ACC112 (cell line): ENCODE data around the gene SERGEF.
A peak's percentile ranks its signal among the peaks of the same experiment; 100 is the strongest.
"Not testable (repeated sequence)": the region's sequence is repeated elsewhere in the genome, so short reads cannot be mapped to it uniquely, and the experiment has no call there.

ENCODE experiments used
- H2AFZ ChIP-seq: fragments of 200-600 bp; sonication (generic); one replicate; pipeline ENCODE4 v1.6.0; 2017; ENCODE audit warnings: antibody characterized with exemption, low read length; ENCODE audit not compliant: unreplicated experiment
- H3K27ac ChIP-seq: fragments of 200-600 bp; sonication (generic); 2 replicates; pipeline ENCODE4 v1.5.1; 2014; ENCODE audit warnings: low read depth, mild to moderate bottlenecking, antibody characterized with exemption, low read length, moderate library complexity
- H3K27me3 ChIP-seq: fragments of 200-600 bp; sonication (generic); 2 replicates; pipeline ENCODE4 v1.6.1; 2014; ENCODE audit warnings: mild to moderate bottlenecking, antibody characterized with exemption, low read length, moderate library complexity, mixed read lengths; ENCODE audit not compliant: insufficient read depth
- H3K36me3 ChIP-seq: fragments of 200-600 bp; sonication (generic); 2 replicates; pipeline ENCODE4 v1.6.1; 2016; ENCODE audit warnings: mild to moderate bottlenecking, antibody characterized with exemption, low read length, moderate library complexity, mixed read lengths; ENCODE audit not compliant: insufficient read depth
- H3K4me1 ChIP-seq: fragments of 200-600 bp; sonication (generic); one replicate; pipeline ENCODE4 v1.6.1; 2016; ENCODE audit warnings: low read length, mixed read lengths; ENCODE audit not compliant: insufficient read depth, unreplicated experiment, control insufficient read depth
- H3K4me3 ChIP-seq: fragments of 200-600 bp; sonication (generic); 2 replicates; pipeline ENCODE4 v1.5.1; 2014; ENCODE audit warnings: mild to moderate bottlenecking, low read depth, low read length
- H3K79me2 ChIP-seq: fragments of 200-600 bp; sonication (generic); one replicate; pipeline ENCODE4 v1.6.0; 2016; ENCODE audit warnings: low read length; ENCODE audit not compliant: control insufficient read depth, unreplicated experiment, insufficient read depth

Gene SERGEF

GRCh38 chr11:18000128-18000527 lies 12.7 kb downstream of the SERGEF start:
- H3K27me3 ChIP-seq, H3K79me2 ChIP-seq, H3K36me3 ChIP-seq, H2AFZ ChIP-seq, H3K4me1 ChIP-seq, H3K27ac ChIP-seq, H3K4me3 ChIP-seq: not testable (repeated sequence)

DNA sequence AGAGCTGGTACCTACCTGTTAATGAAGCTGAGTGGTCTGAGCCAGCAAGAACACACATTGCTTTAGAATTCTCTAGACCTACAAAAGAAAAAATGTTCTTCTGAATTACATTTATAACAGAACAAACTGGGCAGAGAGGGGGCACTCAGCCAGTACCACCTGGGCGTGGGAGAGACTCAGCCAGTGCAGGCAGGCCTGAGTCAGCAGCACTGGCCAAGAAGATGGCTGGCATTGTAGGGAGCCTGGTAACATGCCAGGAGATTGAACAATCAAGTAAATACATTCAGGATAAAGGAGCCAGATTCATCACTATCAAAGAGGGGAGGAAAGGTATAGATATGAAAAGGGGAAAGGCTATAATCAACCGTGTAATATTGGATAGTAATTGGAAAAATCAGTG lies 19.9 kb downstream of the SERGEF start:
- H3K36me3 ChIP-seq: no peaks in the 10 kb centered on the region
- no peaks in the 10 kb centered on the region for H3K27me3 ChIP-seq
- no peaks in the 10 kb centered on the region for H3K79me2 ChIP-seq
- no peak overlapping the region for H3K4me3 ChIP-seq
- no peak overlapping the region for H2AFZ ChIP-seq
- H3K4me1 ChIP-seq: no peaks in the 10 kb centered on the region
- H3K27ac ChIP-seq: no peak overlapping the region

DNA sequence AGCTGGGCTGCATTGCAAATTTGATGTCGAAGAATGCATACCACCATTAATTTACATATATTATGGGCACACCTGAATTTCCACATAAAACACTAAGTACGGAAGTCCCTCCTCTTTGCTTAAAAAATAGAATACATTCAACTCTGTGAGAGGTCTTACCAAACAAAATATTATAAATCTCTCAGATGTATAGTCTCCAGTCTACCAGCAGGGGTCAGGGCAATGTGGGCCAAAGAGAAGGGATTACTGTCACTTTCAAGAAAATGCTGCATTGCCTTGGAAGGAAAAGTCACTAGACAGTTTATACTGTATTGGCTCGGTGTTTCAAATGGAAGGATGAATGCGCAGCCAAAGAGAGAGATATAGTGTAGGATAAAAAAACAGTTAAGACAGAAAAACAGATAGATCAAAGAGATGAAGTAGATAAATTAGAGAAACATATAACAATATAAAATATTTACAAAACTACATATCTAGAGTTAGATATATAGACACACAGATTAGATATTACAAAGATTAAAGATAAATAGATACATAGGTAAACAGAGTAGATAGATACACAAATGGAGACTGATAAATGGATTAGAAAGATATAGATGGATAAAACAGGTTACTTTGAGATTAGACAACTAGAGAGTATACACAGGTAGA lies 20.9 kb downstream of the SERGEF start:
- H3K27me3 ChIP-seq: no peaks in the 10 kb centered on the region
- no peak overlapping the region for H3K4me3 ChIP-seq
- H2AFZ ChIP-seq: no peak overlapping the region
- H3K36me3 ChIP-seq: peaks cover 7% of the 10 kb centered on the region
- peaks cover under 1% of the 10 kb centered on the region for H3K4me1 ChIP-seq
- H3K79me2 ChIP-seq: no peaks in the 10 kb centered on the region
- no peak overlapping the region for H3K27ac ChIP-seq

DNA sequence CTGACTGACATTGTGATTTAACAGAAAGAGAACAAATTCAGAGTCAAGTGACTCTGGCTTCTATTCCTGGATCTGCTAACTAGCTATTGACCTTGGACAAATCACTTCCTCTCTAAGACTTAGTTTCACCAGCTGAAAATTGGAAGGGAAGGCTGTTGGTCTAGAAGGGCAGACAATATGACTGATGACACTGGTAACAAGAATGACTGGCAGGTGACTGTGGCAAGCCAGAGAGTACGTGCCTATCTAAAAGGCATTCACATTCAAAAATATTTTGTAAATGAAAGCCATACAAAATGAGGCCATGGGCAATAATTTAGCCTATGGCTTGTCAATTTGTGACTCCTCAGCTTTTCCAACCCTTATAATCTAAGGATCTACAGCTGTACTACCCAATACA lies 23.5 kb downstream of the SERGEF start:
- Histone ChIP-seq H3K27me3 (no peaks in the 10 kb centered on the region), H3K4me3 (no peak overlapping the region), H3K4me1 (peaks cover 18% of the 10 kb centered on the region), H3K79me2 (no peaks in the 10 kb centered on the region), H2AFZ (no peak overlapping the region), H3K27ac (no peak overlapping the region), H3K36me3 (peaks cover 9% of the 10 kb centered on the region)

GRCh38 chr11:17988465-17988864 lies 24.4 kb downstream of the SERGEF start:
- H3K4me3 ChIP-seq: no peak overlapping the region
- H3K36me3 ChIP-seq: peaks cover 9% of the 10 kb centered on the region
- H2AFZ ChIP-seq: no peak overlapping the region
- no peaks in the 10 kb centered on the region for H3K79me2 ChIP-seq
- peaks cover 18% of the 10 kb centered on the region for H3K4me1 ChIP-seq
- H3K27ac ChIP-seq: no peak overlapping the region
- H3K27me3 ChIP-seq: no peaks in the 10 kb centered on the region

DNA sequence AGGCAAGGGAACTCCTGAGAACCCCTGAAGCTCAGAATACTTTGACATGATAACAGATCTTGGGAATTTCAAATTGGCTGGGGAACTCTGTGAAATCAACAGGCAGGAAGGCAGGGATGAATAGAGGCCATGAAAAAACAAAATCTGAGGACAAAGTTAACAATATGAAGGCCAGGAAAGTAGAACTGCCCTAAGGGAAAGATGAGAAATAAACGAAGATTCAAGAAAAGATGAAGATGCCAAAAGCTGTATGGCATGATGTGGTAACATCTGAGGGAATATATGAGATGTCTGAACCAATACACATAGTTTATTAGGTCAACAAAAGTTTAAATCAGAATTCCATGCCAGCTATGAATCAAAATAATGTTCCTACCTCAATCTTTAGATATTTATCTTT lies 25.0 kb downstream of the SERGEF start:
- Histone ChIP-seq H3K4me1 (peaks cover 18% of the 10 kb centered on the region), H3K4me3 (no peak overlapping the region), H2AFZ (no peak overlapping the region), H3K36me3 (peaks cover 9% of the 10 kb centered on the region), H3K27me3 (no peaks in the 10 kb centered on the region), H3K79me2 (no peaks in the 10 kb centered on the region), H3K27ac (no peak overlapping the region)

DNA sequence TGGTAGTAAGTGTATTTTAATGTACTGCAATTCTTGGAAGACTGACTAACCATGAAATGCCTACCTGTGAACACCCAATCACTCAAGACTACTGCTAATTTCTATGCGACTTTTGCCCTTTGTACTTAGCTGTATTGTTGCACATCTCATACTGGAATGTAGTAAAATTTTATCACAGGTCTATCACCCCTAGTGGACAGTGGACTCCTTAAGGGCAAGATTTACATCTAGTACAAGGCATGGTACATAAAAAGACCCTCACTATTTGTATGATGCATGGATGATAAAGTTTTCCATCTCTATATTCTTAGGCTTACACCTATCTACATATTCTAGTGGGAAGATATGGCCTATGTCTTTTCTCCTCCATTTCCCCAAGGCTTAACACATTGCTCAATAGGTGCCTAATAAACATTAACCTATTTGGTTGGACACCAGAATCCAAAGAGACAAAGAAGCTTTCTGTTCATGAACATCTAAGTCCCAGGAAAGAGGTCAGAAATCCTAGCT lies 26.1 kb downstream of the SERGEF start:
- peaks cover 9% of the 10 kb centered on the region for H3K36me3 ChIP-seq
- peak overlapping the region; percentile 32 for H3K27ac ChIP-seq
- H2AFZ ChIP-seq: no peak overlapping the region
- H3K4me3 ChIP-seq: no peak overlapping the region
- H3K4me1 ChIP-seq: peaks cover 18% of the 10 kb centered on the region
- H3K27me3 ChIP-seq: no peaks in the 10 kb centered on the region
- H3K79me2 ChIP-seq: no peaks in the 10 kb centered on the region

- H3K27ac ChIP-seq: peak overlapping the region; percentile 48
- no peak overlapping the region for H3K4me3 ChIP-seq
- H3K36me3 ChIP-seq: peaks cover 9% of the 10 kb centered on the region
- H3K4me1 ChIP-seq: peaks cover 18% of the 10 kb centered on the region
- H3K27me3 ChIP-seq: no peaks in the 10 kb centered on the region
- H2AFZ ChIP-seq: peak overlapping the region; percentile 5
- H3K79me2 ChIP-seq: no peaks in the 10 kb centered on the region
Measured at GRCh38 chr11:17986007-17986710, 26.7 kb downstream of the SERGEF start.

- peaks cover 18% of the 10 kb centered on the region for H3K4me1 ChIP-seq
- no peak overlapping the region for H2AFZ ChIP-seq
- no peaks in the 10 kb centered on the region for H3K27me3 ChIP-seq
- no peak overlapping the region for H3K4me3 ChIP-seq
- peaks cover 9% of the 10 kb centered on the region for H3K36me3 ChIP-seq
- H3K79me2 ChIP-seq: no peaks in the 10 kb centered on the region
- peak overlapping the region; percentile 48; the same call in 1 of the 2 replicates for H3K27ac ChIP-seq
Measured at GRCh38 chr11:17985517-17985916, 27.3 kb downstream of the SERGEF start.

DNA sequence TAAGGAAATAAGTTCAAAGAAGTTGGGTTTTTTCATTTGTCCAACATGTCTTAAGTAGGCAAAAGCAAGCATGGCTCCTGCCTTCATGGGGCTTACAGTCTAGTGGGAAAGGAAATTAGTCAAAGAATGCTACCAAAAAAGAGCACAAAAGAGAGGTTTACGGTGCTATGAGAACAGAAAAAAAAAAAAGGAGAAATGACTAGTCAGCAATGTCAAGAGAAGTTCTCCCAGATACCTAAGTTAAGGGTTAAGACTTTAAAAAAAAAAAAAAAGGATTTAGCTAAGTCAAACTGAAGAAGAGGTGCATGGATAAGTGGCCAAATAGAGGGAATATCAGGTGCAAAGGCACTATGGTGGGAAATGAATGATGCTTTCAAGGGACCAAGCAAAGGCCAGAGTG lies 29.3 kb downstream of the SERGEF start:
- Histone ChIP-seq H2AFZ (no peak overlapping the region), H3K36me3 (peaks cover 9% of the 10 kb centered on the region)

More for the DNA sequence above, 29.3 kb downstream of the SERGEF start:
- Histone ChIP-seq H3K4me1 (peaks cover 18% of the 10 kb centered on the region), H3K27me3 (no peaks in the 10 kb centered on the region), H3K4me3 (no peak overlapping the region), H3K27ac (no peak overlapping the region), H3K79me2 (no peaks in the 10 kb centered on the region)
